ENCODE measurements around the gene GPAM. TPM values are rescaled to one million over a fixed set of nuclear protein-coding genes. Genes with fewer than 3 reads are reported as not detected.

Gene GPAM
- total RNA-seq, 1 experiment from 2014 or later, result 16.0 TPM

GRCh38 chr10:112168733-112169132 is 14.8 kb downstream of the GPAM start:
- no peaks in the 10 kb centered on the region for H3K27me3 Mint-ChIP-seq (ENCODE audit: low read depth)
- no peak overlapping the region for H2AK5ac ChIP-seq (ENCODE audit: insufficient read length, low read length)
- no peak overlapping the region for H2BK15ac ChIP-seq (ENCODE audit: low read depth, low read length)
- no peak overlapping the region for H3K4me2 ChIP-seq (ENCODE audit: insufficient read depth, insufficient read length, low read length)
- no peak overlapping the region for H3K4ac ChIP-seq (ENCODE audit: low read depth, low read length)
- no peak overlapping the region for H2BK20ac ChIP-seq (ENCODE audit: low read depth, low read length, poor library complexity, severe bottlenecking)
- H3K79me2 ChIP-seq (ENCODE audit: insufficient read depth, low read length), result no peaks in the 10 kb centered on the region
- no peak overlapping the region for H3K4me3 Mint-ChIP-seq
- H3K4me1 Mint-ChIP-seq, result peaks cover 3% of the 10 kb centered on the region in 2 experiments; a peak in 3 of 4 replicates
- no peak overlapping the region for H3K56ac ChIP-seq (ENCODE audit: insufficient read length, low read depth, low read length)
- H3K14ac ChIP-seq (ENCODE audit: insufficient read depth, low read length), result no peak overlapping the region
- H3K23me2 ChIP-seq (ENCODE audit: insufficient read length, low read depth, low read length, poor library complexity, severe bottlenecking), result no peaks in the 10 kb centered on the region
- H2BK5ac ChIP-seq (ENCODE audit: insufficient read length, low read length), result no peak overlapping the region
- no peak overlapping the region for H2BK120ac ChIP-seq (ENCODE audit: low read depth, low read length, poor library complexity, severe bottlenecking)
- no peaks in the 10 kb centered on the region; a peak in 1 of 5 replicates for H3K9me3 Mint-ChIP-seq
- no peak overlapping the region for H3K27ac ChIP-seq (ENCODE audit: insufficient read length, low read depth, low read length)
- TF ChIP-seq CTCF (conservative IDR thresholded peaks at IDR 0.05), result no peak
- no peak overlapping the region for H4K8ac ChIP-seq (replicated peaks; ENCODE audit: insufficient read length, low read depth, low read length)
- H3K27me3 ChIP-seq (ENCODE audit: insufficient read depth, low read length), result no peaks in the 10 kb centered on the region
- DNase-seq, result no peak
- H4K20me1 ChIP-seq (ENCODE audit: control insufficient read depth, insufficient read depth, insufficient read length), result no peaks in the 10 kb centered on the region
- H3K18ac ChIP-seq (ENCODE audit: insufficient read length, low read depth, low read length), result no peak overlapping the region
- WGBS (ENCODE audit: extremely low coverage, insufficient read length, low lambda C conversion rate), result no CpG with 5 or more reads among the region's 6 CpGs
- H2BK12ac ChIP-seq (ENCODE audit: insufficient read length, low read depth, low read length), result no peak overlapping the region
- H3K9ac ChIP-seq (ENCODE audit: extremely low read depth, insufficient read length, low read length), result no peak overlapping the region
- no peak overlapping the region for H3K27ac Mint-ChIP-seq
- no peak overlapping the region for H4K5ac ChIP-seq (ENCODE audit: insufficient read length, low read depth, low read length)
- no peak overlapping the region for H4K91ac ChIP-seq (ENCODE audit: insufficient read length, low read depth, low read length)
- no peak overlapping the region for H3T11ph ChIP-seq (ENCODE audit: low read length)
- no peaks in the 10 kb centered on the region for H3K9me3 ChIP-seq (ENCODE audit: control insufficient read depth, low read depth, low read length)
- no peak overlapping the region for H3K23ac ChIP-seq (ENCODE audit: insufficient read length, low read depth, low read length)
- no peak overlapping the region for H2AFZ ChIP-seq (ENCODE audit: low read length)
- no peaks in the 10 kb centered on the region for H3K79me1 ChIP-seq (ENCODE audit: insufficient read depth, low read depth, low read length, poor library complexity, severe bottlenecking)
- H3K4me1 ChIP-seq (ENCODE audit: insufficient read depth, low read length), result no peaks in the 10 kb centered on the region
- H3K36me3 Mint-ChIP-seq (ENCODE audit: insufficient read depth in 1 of 3, low read depth in 3 of 3), result peaks cover 35 to 78% (median 70%) of the 10 kb centered on the region in 3 experiments

Measured in H9 (cell line).